Measurements from ENCODE around the gene PHF12. TPM values are rescaled to one million over a fixed set of nuclear protein-coding genes. Genes with fewer than 3 reads are reported as not detected.

The PHF12 gene
- total RNA-seq, 1 donor from 2014 or later = 4.4 TPM

DNA sequence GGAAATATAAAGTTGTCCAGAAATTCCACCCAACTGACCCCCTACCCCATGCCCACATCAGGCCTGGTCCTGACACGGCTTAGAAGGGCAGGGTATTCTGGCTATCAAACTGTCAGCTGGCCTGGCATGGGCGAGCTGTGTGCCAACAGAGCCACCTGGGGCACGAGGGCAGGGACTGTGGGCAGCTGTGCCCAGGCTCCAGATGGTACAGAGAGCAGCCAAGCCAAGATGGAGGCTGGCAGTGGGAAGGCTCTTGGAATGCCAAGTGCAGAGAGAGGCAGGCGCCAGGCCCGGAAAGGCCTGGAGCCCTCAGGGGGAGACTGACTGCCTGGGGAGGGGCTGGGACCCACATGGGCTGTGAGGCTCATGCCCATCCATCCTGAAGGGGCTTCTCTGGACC is 24.3 kb upstream of the PHF12 start:
- DNase-seq (ENCODE audit: low read depth in 2 of 2) = no peak

- no peak for DNase-seq (ENCODE audit: low read depth in 2 of 2)
Measured at GRCh38 chr17:28975031-28975430, 23.7 kb upstream of the PHF12 start.

- no peak for DNase-seq (ENCODE audit: low read depth in 2 of 2)
Measured at GRCh38 chr17:28974451-28974850, 23.1 kb upstream of the PHF12 start.

DNA sequence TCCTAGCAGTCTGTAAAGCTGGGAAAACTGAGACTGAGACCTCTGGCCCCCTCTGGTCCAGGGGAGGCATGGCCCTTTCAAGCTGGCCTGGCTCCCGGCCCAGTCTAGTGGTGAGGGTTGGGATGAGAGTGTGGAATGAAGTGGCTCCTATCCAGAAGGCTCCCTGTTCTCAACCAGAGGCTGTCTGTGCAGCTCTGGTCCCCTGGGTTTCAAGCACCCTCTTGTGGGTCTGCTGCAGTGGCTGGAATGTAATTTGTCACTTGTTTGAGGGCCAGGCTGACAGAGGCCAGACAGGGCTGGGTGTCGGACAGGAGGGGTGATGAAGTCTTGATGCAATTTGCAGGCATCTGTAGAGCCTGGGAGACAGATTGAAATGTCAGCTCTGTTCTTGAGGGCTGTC is 22.1 kb upstream of the PHF12 start:
- no peak for DNase-seq (ENCODE audit: low read depth in 2 of 2)

GRCh38 chr17:28972437-28972836 is 21.1 kb upstream of the PHF12 start:
- no peak for DNase-seq (ENCODE audit: low read depth in 2 of 2)

DNA sequence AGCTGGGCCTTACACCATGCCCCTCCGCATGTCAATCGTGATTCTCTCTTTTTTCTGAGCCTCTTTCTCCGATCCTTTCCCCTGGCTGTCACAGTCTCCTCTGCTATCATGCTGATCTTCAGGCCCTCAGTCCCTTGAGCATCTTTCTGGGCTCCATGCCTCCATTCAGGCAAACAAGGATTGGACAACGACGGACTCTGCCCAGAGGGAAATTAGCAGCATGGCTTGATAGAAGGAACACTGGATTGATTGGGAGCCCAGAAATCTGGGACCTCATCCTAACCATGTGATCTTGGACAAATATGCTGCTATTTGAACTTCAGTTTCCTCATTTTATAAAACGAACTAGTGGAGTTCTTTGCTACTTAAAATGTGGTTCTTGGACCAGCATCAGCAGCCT is 19.6 kb upstream of the PHF12 start:
- no peak for DNase-seq (ENCODE audit: low read depth in 2 of 2)

DNA sequence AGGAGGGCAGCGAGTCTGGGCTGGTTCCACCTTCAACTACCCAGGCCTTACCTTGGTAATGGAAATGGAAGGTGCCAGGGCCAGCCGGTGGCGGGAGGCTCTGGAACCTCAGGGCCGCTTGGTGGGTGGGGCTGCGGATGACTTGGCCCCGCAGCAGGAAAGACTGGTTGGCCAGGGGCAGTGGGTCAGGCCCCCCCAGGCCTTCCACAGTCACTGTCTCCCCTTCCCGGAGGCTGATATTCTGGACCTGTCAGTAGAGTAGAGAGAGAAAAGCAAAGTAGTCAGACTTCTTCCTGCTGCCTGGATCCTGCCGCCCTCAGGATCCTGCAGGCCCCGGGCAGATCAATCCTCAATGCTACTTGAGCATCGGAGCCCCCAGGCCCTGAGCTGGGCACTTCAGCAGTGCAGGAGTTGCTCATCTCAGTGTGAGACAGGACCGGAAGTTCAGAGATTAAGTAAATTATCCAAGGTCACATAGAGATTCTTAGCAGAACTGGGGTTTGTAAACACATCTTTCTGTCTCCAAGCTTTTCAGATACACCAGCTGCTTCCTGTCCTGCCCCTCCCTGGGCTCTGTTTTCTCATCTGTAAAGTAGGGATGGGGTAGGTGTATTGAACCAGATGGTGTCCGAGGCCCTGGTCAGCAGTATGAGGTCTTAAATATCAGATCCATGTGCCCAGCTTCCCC is 18.5 kb upstream of the PHF12 start:
- DNase-seq (ENCODE audit: low read depth in 2 of 2) = peak in 1 of 2 donors; percentile 16

GRCh38 chr17:28968914-28969295 is 17.6 kb upstream of the PHF12 start:
- no peak for DNase-seq (ENCODE audit: low read depth in 2 of 2)

DNA sequence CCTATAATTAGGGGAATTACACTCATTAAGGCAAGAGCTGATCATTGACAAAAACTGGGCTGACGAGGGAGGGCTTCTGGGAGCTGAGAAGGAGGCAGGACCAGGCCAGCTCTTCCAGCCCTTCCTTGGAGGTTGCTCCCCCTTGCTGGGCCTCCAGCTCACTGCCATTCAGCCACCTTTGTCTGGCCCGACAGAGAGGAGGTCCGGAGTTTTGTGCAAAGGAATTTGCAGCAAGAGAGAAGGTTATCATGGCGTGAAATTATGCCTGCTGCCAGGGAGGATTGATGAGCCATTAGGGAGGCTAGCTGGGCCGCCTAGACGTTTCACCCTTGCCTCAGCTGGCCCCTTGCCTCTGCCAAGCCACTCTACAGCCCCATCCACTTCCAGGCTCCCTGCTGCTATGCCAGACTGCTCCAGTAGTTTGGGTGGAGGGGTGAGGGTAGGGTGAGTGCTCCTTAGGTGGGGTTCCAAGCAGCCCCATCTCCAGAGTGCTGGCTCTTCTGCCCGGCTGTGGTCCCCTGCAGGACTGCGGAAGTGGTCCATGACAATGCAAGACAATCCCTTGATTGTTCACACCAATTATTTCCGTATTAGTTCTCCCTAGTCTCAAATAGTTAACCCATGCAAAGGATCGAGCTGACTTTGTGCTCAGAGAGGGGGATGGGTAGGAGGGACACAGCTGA is 17.1 kb upstream of the PHF12 start:
- no peak for DNase-seq (ENCODE audit: low read depth in 2 of 2)

GRCh38 chr17:28967221-28968135 is 16.2 kb upstream of the PHF12 start:
- no peak for DNase-seq (ENCODE audit: low read depth in 2 of 2)

GRCh38 chr17:28963841-28964240 is 12.5 kb upstream of the PHF12 start:
- DNase-seq (ENCODE audit: low read depth in 2 of 2) = no peak

DNA sequence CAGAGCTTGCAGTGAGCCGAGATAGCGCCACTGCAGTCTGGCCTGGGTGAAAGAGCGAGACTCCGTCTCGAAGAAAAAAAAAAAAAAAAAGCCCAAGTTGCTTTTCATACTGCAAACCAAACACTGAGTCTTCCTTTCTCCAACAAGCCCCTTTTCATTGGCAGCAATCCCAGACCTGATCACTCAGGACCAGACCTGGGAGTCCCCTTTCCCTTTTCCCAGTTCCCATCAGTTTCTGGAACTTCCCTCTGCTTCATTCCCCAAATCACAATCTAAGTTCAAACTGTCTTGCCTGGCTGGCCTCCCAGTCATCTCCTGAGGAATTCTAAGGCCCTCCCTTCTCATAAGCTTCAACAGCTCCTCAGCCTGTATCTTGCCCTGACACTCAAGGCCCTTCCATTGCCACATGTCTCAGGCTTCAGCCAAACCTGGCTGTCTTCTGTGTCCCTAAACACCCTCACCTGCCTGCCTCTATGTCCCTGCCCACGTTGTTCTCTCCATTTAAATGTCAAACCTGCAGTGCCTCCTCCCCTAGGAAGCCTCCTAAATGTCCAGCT is 11.8 kb upstream of the PHF12 start:
- DNase-seq (ENCODE audit: low read depth in 2 of 2) = no peak

DNA sequence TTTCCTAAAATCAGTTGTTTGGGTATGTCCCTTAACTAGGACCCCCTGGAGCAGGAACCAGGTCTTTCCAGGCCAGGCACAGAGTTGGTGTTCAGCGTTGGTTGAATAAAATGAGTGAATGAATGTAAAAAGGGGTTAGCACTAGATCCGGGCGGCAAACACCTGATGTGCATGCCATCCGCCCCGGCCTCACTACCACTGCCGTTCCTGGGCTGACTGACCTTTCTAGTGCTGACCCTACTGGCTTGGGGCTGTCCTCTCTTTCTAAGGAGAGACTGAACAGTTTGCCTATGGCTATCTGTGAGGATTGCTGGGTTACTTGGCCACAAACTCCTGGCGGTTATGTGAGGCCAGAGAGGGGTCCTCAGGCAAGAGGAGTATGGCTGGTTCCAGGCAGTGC is 10.1 kb upstream of the PHF12 start:
- DNase-seq (ENCODE audit: low read depth in 2 of 2) = no peak

DNA sequence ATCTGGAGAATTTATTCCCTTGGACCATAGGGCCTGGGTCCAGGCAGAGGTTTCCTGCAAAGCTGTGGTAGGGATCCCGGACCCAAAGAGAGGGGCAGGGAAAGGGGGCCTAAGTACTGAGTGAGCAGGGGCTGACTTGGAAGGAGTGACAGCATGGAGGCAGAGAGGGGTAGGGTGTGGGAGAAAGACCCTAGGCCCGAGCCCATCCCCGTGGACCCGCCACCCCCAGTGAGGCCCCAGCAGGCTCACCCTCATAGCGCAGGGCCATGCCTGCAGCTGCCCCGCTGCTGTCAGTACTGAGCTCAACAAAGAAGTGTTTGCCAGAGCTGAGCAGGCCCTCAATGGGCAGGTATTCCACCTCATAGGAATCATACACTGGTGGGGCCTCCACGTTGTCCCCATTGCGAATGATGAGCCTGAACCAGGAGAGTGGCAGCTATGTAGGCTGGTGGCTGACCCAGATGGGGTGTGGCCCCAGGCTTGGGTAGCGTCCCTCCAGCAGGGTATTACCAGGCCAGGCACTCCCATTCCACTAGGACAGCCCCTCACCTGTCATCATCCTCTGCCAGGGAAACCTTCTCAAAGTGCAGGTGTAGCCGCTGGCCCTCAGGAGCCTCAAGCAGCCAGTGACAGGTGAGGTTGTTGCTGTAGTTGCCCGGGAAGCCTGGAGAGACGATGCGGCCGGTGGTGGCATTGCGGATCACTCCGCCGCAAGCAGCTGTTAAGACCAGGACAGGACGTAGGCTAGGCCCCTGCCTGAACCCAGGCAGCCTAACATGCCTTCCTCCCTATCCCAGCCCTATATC is 9.1 kb upstream of the PHF12 start:
- DNase-seq (ENCODE audit: low read depth in 2 of 2) = no peak

GRCh38 chr17:28959471-28959871 is 8.2 kb upstream of the PHF12 start:
- DNase-seq (ENCODE audit: low read depth in 2 of 2) = no peak

DNA sequence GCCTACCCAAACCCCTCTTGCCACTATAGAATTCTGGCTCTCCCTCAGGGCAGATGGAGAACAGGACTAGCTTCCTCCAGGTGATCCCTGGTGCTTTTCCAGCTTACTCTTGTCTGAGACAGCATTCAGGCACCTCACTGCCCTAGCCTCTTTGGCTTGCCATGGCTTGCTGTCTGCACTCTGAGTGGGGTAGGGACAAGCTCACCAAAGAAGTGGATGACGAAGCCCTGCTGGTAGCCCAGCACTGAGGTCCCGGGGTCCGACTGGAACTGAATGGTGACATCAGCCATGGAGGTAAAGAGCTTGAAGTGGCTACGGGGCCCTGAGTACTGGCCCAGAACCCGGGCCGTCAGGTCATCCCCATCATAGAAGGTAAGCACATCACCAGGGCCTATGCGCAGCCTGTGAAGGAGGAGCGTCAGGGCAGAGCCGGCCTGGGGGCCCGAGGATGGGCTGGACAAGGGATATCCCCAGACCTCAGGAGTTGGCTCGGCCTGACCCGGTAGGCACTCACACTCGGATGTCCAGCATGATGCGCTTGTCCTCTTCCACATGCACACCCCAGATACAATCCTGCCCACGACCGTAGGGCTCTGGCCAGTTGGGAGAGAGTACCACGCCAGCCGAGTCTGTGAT is 7.6 kb upstream of the PHF12 start:
- no peak for DNase-seq (ENCODE audit: low read depth in 2 of 2)

DNA sequence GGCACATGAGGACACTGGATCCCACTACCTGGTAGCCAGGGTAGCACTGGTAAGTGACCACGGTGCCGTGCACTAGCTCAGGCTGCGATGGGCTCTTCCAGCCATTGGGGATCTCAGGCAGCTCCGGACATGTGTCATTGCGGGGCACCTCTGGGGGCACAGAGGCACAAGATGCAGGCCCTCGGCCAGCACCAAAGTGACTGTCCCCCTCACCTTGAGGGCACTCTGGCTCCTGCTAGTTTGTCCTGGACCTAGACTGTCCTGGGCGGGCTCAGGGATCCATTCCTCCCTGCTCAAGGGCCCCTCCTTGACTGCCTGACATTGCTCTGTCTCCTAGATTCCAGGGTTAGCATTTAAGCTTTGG is 6.7 kb upstream of the PHF12 start:
- DNase-seq (ENCODE audit: low read depth in 2 of 2) = no peak

DNA sequence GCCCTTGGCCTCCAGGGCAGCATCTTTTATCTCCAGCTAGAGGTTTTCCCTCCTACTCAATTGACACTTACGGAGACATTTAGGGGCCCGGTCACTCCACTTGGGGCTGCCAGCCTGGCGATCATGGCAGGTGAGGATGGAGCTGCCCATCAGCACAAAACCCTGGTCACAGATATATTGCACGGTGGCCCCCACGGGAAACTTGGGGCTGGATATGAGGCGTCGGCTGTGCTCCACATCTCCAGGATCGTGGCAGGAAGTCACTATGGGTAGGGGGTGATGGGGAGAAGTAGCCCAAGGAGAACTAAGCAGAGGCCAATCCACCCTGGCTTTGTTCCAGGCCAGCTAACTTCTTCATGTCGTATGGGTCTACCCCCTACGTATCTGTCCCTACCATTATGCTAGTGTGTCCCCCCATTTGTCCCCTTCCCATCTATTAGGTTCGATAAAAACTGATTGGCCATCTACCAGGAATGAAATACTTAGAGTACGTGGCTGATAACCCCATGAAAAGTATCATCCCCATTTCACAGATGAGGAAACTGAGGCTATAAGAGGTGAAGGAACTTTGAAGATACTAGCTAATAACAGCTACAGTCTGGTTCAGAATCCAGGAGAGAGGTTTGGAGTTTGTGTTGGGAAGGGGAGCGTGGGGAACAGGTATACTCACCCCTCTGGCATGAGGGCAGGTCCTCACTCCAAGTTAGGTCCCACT is 6.1 kb upstream of the PHF12 start:
- no peak for DNase-seq (ENCODE audit: low read depth in 2 of 2)

DNA sequence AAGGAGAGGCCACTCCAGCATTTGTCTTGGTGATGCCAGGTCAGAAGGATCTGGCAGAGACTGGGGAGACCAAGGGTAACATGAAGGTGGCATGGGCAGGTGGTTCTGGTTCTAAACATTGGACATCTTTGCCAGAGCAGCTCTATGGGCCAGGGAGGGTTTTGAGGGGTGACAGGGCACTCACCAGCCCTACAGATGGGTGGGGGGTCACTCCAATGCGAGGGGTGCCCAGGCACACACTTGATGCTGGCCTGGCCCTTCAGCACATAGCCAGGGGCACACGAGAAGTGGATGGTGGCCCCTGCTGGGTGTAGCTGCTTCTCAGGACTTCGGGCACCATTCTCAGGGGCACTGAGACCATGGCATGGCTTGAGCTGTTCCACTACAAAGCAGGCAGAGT is 5.5 kb upstream of the PHF12 start:
- no peak for DNase-seq (ENCODE audit: low read depth in 2 of 2)

DNA sequence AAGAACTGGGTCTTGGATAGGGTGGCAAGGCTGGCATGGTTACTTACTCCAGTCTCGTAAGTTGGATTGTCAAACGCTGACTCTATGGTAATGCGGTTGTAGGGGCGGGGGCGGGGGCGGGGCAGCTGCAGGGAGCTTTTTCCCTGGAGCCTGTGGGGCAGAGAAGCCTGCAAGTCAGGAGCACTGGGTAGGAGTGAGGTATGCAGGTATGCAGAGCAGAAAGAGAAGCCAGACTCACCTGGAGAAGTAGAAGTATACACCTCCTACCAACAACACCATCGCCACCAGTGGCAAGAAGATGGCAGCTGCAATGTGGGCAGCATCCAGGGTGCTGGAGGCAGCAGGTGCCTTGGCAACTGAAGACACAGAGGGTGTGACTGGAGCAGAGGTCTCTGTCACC is 4.8 kb upstream of the PHF12 start:
- DNase-seq (ENCODE audit: low read depth in 2 of 2) = no peak

All from dermis microvascular lymphatic vessel endothelial cell (primary cell).